HG03432 (cell line): Measurements from ENCODE around the gene PLA2G6.
"Not testable (repeated sequence)": the region's sequence is repeated elsewhere in the genome, so short reads cannot be mapped to it uniquely, and the experiment has no call there.

Source experiments
- ATAC-seq: cut with Tn5 transposase; IDR thresholded peaks from one replicate; pipeline ENCODE4 v1.9.1; 2021; ENCODE audit warnings: mild to moderate bottlenecking, moderate library complexity; ENCODE audit not compliant: unreplicated experiment

The PLA2G6 gene

DNA sequence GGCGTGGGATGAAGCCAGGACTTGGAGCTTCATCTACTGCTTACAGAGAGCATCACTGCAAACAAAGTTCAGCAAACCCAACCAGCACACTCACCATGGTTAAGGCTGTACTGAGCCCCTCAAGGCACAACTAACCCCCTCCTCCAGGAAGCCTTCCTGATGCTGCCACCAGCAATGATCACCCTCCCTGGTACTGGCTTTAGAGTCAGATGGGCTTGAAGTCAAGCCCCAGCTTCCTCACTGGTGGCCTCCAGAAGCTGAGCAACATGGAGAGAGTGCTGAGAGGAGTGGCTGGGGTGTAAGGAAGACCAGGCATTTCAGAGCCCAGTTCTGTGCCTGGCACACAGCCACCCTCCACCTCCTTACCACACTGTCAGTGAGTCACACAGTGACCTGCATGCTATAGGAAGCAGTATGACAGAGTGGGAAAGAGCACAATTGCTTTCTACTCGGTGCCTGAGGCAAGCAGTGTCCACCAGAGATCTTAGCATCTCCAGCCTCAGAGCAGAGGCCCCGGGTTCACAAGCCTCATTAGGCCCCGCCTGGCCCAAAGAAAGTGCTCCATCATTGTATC is 46.4 kb downstream of the PLA2G6 start:
- no peak for ATAC-seq

GRCh38 chr22:38133331-38133730 is 48.3 kb downstream of the PLA2G6 start:
- ATAC-seq, result no peak

GRCh38 chr22:38132794-38133193 is 48.8 kb downstream of the PLA2G6 start:
- no peak for ATAC-seq

- no peak for ATAC-seq
Observed at GRCh38 chr22:38132136-38132535, 49.5 kb downstream of the PLA2G6 start.

GRCh38 chr22:38131399-38131798 is 50.2 kb downstream of the PLA2G6 start:
- ATAC-seq, result no peak

DNA sequence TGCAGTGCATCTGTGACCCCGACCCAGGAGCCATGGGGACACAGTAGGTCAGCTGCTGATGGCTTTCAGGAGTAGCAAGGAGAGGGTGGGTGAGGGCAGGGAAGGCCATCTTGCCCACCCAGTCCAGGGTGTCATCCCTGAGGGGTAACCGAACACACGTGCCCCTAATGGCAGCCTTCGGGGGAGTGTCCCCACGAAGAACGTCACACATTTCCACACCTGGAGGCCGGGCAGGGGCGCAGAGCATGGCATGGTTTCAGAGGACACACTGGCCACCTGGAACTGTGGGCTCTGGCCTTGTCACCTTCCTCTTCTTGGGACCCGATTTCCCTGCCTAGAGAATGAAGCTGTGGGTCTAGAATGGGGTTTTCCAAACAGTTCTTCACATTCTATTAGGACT is 51.8 kb downstream of the PLA2G6 start:
- no peak for ATAC-seq

- no peak for ATAC-seq
Observed at GRCh38 chr22:38129021-38129420, 52.6 kb downstream of the PLA2G6 start.

DNA sequence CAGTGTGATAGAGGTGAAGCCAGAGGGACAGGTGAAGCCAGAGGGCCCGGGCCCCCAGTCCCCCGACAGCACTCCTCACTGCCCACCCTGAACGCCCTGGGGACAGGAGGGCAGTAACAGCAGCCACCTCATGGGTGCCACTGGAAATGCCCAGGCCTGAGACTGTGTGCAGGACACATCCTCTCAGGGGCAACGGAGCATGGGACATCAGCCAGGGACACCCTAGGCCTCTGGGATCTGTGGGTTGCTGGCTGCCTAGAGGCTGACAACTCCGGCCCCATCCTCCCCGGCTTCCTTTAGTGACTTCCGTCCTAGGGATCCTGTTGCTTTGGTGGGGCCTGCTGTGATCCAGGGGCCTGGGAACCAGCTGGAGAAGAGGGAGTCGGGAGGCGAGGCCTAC is 53.8 kb downstream of the PLA2G6 start:
- no peak for ATAC-seq

DNA sequence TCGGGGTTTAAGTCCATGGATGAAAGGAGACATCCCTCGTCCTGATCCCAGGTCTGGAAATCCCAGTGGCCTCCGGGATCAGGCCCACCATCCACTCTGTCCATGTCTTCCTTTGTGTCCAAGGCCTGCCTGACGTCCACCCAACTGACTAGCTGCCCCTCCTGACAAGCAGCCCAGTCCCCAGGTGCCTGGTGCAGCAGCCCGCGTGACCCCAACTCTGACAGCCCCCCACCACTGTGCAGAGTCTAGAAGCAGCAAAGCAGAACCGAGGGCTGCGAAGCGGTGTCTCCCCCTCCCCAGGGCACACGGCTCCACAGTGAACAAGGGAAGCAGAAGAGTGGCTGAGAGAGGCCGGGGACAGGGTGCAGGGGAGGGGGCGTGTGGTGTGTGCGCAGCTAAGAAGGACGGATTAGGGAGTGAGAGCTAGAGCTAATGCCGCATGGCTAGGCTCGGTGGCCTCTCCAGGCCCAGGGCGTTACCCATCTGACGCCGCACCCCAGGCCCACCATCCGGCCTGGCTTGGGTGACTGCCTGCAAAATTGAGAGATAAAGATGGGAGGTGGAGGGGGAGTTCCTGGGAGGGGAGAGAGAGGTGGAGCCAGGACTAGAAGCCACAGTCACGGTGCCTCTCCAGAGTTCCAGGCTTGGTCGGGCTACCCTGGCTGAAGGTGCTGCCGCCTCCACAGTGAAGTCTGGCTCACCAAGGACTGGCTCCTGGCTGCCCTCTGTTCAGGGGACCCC is 54.5 kb downstream of the PLA2G6 start:
- no peak for ATAC-seq

GRCh38 chr22:38125751-38126201 is 55.9 kb downstream of the PLA2G6 start:
- ATAC-seq, result no peak

DNA sequence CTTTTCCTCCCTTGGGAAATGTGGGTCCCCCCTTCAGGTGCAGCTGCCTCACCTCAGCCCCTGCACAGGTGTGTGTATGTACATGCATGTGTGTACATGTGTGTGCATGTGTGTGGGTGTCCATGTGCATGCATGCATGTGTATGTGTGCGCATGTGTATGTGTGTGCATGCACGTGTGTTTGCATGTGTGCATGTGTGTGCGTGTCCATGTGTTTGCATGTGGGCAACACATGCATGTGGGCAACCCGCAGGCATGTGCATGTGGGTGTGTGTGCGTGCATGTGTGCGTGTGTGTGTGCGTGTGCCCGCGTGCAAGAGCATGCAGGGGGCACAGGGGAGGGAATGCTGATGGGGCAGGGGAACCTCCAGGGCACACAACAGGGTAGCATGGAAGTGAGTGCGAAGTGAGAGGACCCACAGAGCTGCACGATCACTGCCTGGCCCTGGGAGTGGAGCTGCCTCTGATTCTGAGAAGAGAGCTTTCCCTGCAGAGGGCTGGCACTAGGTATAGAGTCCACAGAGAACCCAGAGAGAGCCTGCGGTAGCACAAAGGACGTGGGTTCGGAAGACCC is 56.5 kb downstream of the PLA2G6 start:
- ATAC-seq, result no peak

GRCh38 chr22:38124236-38124974 is 57.2 kb downstream of the PLA2G6 start:
- no peak for ATAC-seq

GRCh38 chr22:38122616-38123015 is 59.0 kb downstream of the PLA2G6 start:
- no peak for ATAC-seq

- no peak for ATAC-seq
Observed at GRCh38 chr22:38120359-38121110, 61.1 kb downstream of the PLA2G6 start.

GRCh38 chr22:38118747-38119146 is 62.9 kb downstream of the PLA2G6 start:
- ATAC-seq, result not testable (repeated sequence)

DNA sequence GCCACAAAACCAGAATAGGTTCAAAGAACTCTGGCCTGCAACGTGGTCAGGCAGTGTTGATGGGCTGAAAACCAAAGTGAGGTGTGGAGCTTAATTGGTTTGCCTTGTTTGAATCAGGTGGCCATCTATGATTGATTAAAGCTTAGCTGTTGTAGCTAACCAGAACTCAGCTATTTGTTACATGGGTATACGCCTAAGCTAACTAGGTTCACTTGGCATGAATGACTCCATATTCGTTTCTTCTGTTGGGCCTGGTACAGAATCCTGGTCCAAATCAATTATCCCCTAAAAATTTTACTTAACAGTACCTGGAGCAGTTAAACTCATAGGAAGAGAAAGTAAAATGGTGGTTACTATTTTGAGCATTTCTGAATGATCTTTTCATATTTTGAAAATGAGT is 63.4 kb downstream of the PLA2G6 start:
- no peak for ATAC-seq

GRCh38 chr22:38117556-38117955 is 64.1 kb downstream of the PLA2G6 start:
- not testable (repeated sequence) for ATAC-seq

GRCh38 chr22:38115423-38116205 is 66.0 kb downstream of the PLA2G6 start:
- no peak for ATAC-seq

DNA sequence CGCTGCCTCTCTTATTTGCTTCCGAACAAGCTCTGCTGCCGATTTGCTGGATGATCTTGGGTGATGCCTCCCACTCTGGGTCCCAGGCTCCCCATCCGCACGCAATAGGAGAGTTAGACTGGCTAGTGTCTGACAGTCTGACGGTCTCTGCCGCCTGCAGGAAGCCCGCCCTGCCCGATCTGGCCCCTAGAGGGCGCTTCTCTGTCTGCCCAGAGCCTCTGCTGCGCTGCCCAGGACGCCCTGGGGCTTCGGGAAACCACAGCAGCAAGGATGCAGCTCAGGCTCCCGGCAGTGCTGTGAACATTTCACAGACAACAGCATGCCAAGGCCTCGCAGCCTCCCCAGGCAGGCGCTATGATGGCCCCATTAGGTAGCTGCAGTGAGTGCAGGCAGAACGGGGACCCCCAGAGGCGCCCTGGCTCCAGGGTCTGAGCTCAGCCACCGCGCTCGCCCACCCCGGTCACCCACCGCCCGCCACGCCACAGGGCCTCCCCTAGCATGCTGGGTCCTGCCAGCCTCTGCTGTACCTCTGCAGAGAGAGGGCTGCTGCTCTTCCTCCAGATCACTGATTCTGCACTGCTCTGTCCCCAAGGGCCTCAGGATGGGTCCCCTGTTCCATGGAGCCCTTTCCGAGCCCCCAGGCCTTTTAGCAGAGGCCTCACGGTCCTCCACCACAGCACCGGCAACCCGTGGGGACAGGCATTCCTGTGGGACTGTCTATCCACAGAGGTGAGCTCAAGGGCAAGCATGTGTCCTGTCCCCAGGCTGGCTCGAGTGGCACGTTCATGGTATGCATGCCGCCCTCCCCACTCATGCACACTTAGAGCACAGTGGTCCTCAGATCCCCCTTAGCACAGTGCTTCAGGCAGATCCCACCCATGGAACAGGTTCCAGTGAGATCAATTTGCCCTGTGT is 66.9 kb downstream of the PLA2G6 start:
- ATAC-seq, result peak; percentile 48
